HEK293T (cell line): ENCODE results near the gene CKMT2.

Experiments used
- ARNT ChIP-seq: fragments of 450-650 bp; IDR thresholded peaks from 2 replicates; pipeline ENCODE4 v1.6.1; 2017; ENCODE audit warnings: mild to moderate bottlenecking
- CTBP1 ChIP-seq: fragments of 450-650 bp; IDR thresholded peaks from 2 replicates; pipeline ENCODE4 v1.6.1; 2016; ENCODE audit warnings: borderline replicate concordance
- ELF4 ChIP-seq: fragments of 450-650 bp; IDR thresholded peaks from 2 replicates; pipeline ENCODE4 v1.6.1; 2017; ENCODE audit warnings: antibody characterized with exemption
- HDGF ChIP-seq: fragments of 450-650 bp; IDR thresholded peaks from 2 replicates; pipeline ENCODE4 v1.6.1; 2017; ENCODE audit warnings: antibody characterized with exemption, borderline replicate concordance
- PKNOX1 ChIP-seq: fragments of 450-650 bp; IDR thresholded peaks from 2 replicates; pipeline ENCODE4 v1.6.1; 2016
- SP1 ChIP-seq: fragments of 450-650 bp; IDR thresholded peaks from 2 replicates; pipeline ENCODE4 v1.6.1; 2017
- SUZ12 ChIP-seq: fragments of 450-650 bp; IDR thresholded peaks from 2 replicates; pipeline ENCODE4 v1.6.1; 2016; ENCODE audit warnings: mild to moderate bottlenecking

- no peak for TF ChIP-seq SP1
- TF ChIP-seq ELF4: no peak
- no peak for TF ChIP-seq PKNOX1
- no peak for TF ChIP-seq HDGF
- no peak for TF ChIP-seq ARNT
- no peak for TF ChIP-seq CTBP1
- TF ChIP-seq SUZ12: no peak
These were observed 16.9 kb downstream of the CKMT2 start for GRCh38 chr5:81250004-81250403.
